ENCODE data around the gene DGLUCY. TPM values are rescaled to one million over a fixed set of nuclear protein-coding genes. Genes with fewer than 3 reads are reported as not detected.

The DGLUCY gene
- total RNA-seq, 1 experiment from 2014 or later, result 67.0 TPM

- Histone ChIP-seq H3K4me1 (ENCODE audit: control insufficient read depth in 1 of 2, insufficient read depth in 2 of 2, low read length in 2 of 2) (no peaks in the 10 kb centered on the region), H3K4me3 (replicated peaks in 1 of 2; ENCODE audit: low read depth in 1 of 2, low read length in 2 of 2) (no peak overlapping the region), H3K9me2 (ENCODE audit: insufficient read depth) (no peaks in the 10 kb centered on the region), H4K20me1 (ENCODE audit: insufficient read depth) (no peaks in the 10 kb centered on the region), H3K36me3 (ENCODE audit: control insufficient read depth in 1 of 2, insufficient read depth in 2 of 2, low read length in 2 of 2) (no peaks in the 10 kb centered on the region), H2AFZ (ENCODE audit: low read depth, low read length, poor library complexity, severe bottlenecking) (no peak overlapping the region), H3K4me2 (ENCODE audit: low read length) (no peak overlapping the region), H3K27ac (ENCODE audit: low read depth, low read length) (no peak overlapping the region), H3K79me2 (ENCODE audit: insufficient read depth, low read length) (no peaks in the 10 kb centered on the region), H3K27me3 (ENCODE audit: insufficient read depth, low read length) (no peaks in the 10 kb centered on the region), H3K9ac (ENCODE audit: low read length) (no peak overlapping the region), H3K9me3 (ENCODE audit: control insufficient read depth in 1 of 2, insufficient read depth in 1 of 2, low read depth in 1 of 2, low read length in 2 of 2) (no peaks in the 10 kb centered on the region)
- ChIA-PET RAD21 (ENCODE audit: low non-redundant PET in 1 of 2, low total read pairs in 2 of 2, uncharacterized antibody in 2 of 2, unreplicated experiment in 2 of 2) (no interaction called here), POLR2A (no interaction called here), CTCF (no interaction called here)
- DNase-seq (ENCODE audit: low read depth, low spot score) (no peak), ATAC-seq (no peak)
- intact Hi-C loops (cut with micrococcal nuclease), result no loop called here
- no TSS peak for BruUV-seq (replicated peaks)
- TF ChIP-seq CBX3 (IDR thresholded peaks at IDR 0.05; ENCODE audit: low read depth) (no peak), SRF (IDR thresholded peaks at IDR 0.05; ENCODE audit: low read depth) (no peak), ELF1 (IDR thresholded peaks at IDR 0.05; ENCODE audit: borderline replicate concordance, low read depth) (no peak), CTCF (IDR thresholded peaks at IDR 0.05 in 2 of 3, conservative IDR thresholded peaks at IDR 0.05 in 1 of 3; ENCODE audit: borderline replicate concordance in 1 of 3, insufficient read depth in 1 of 3, low read depth in 2 of 3, low read length in 2 of 3) (no peak), REST (IDR thresholded peaks at IDR 0.05; ENCODE audit: low read depth) (no peak), EZH2phosphoT487 (IDR thresholded peaks at IDR 0.05; ENCODE audit: borderline replicate concordance) (no peak), ZFX (IDR thresholded peaks at IDR 0.05) (no peak), POLR2AphosphoS5 (IDR thresholded peaks at IDR 0.05; ENCODE audit: low read depth, low read length) (no peak), SP1 (IDR thresholded peaks at IDR 0.05; ENCODE audit: low read depth) (no peak), POLR2A (IDR thresholded peaks at IDR 0.05; ENCODE audit: borderline replicate concordance, extremely low read depth, insufficient read depth, insufficient read length) (no peak), RAD21 (IDR thresholded peaks at IDR 0.05; ENCODE audit: low read depth) (no peak), MAX (IDR thresholded peaks at IDR 0.05) (no peak), ZNF274 (IDR thresholded peaks at IDR 0.05; ENCODE audit: low read depth, low read length) (no peak), CEBPB (IDR thresholded peaks at IDR 0.05; ENCODE audit: low read depth) (no peak), TCF7L2 (IDR thresholded peaks at IDR 0.05; ENCODE audit: borderline replicate concordance, extremely low read depth, insufficient read depth, insufficient read length) (no peak), ATF3 (IDR thresholded peaks at IDR 0.05) (no peak), FOSL1 (IDR thresholded peaks at IDR 0.05; ENCODE audit: low read depth) (no peak), EGR1 (IDR thresholded peaks at IDR 0.05; ENCODE audit: low read depth) (no peak)
Measured at GRCh38 chr14:91070572-91070971, 43.3 kb upstream of the DGLUCY start.
